ENCODE measurements around the gene HMGCLL1. TPM values are rescaled to one million over a fixed set of nuclear protein-coding genes. Genes with fewer than 3 reads are reported as not detected.

HMGCLL1 gene
- total RNA-seq, 1 experiment from 2014 or later, result 0.11 TPM

DNA sequence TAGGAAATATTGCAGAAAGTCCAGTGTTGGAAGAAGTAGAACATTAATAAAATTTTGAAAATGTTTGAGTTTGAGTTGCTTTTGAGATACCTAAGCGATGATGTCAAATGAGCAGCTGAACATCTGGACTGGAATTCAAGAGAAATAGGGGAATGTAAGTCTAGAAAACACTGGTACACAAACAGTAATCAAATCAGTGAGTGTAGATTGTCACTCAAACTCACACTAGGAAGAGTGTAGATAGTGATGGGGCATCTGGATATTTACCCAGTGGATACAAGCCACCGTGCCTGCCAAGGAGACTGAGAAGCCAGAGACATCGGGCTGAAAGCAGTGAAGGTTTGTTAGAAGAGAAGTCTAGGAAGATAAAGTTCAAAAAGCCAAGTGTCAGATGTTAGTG is 2.2 kb downstream of the HMGCLL1 start:
- Mint-ChIP-seq H3K4me1 (peaks cover 12% of the 10 kb centered on the region; the same call in 1 of the 2 replicates), H3K36me3 (peaks cover 5% of the 10 kb centered on the region), H3K9me3 (peaks cover 14% of the 10 kb centered on the region), H3K27me3 (ENCODE audit: low read depth) (peaks cover 34% of the 10 kb centered on the region), H3K4me3 (no peak overlapping the region), H3K27ac (no peak overlapping the region)
- ChIA-PET POLR2A (no interaction called here), CTCF (no interaction called here)
- DNase-seq (ENCODE audit: low spot score), result no peak
- TF ChIP-seq TCF7 (CRISPR knock-in tag; IDR thresholded peaks at IDR 0.05; ENCODE audit: low read depth), result no peak
- no peak for TF ChIP-seq GTF2I (CRISPR knock-in tag; conservative IDR thresholded peaks at IDR 0.05)
- TF ChIP-seq, protein P1, sequence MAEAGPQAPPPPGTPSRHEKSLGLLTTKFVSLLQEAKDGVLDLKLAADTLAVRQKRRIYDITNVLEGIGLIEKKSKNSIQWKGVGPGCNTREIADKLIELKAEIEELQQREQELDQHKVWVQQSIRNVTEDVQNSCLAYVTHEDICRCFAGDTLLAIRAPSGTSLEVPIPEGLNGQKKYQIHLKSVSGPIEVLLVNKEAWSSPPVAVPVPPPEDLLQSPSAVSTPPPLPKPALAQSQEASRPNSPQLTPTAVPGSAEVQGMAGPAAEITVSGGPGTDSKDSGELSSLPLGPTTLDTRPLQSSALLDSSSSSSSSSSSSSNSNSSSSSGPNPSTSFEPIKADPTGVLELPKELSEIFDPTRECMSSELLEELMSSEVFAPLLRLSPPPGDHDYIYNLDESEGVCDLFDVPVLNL (CRISPR knock-in tag; IDR thresholded peaks at IDR 0.05; ENCODE audit: borderline replicate concordance, low read depth), result no peak
- no peak for TF ChIP-seq JUN (CRISPR knock-in tag; IDR thresholded peaks at IDR 0.05)
- no peak for ATAC-seq

DNA sequence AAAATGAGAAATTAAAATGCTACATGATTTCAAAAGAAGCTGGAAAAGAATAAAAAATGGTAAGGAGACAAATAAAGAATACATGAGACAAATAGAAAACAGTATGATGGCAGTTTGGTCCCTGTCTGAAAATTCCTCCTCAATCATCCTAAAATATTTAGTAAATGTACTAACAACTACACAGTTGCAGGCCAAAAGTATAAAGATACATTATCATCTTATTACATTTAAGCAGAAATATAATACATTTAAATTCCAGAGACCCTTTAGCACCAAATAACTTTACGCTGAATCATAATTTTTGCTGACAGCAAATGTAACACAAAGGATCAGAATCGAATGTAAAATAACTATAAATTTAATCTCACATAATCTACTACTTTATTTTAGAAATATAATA is 4.4 kb downstream of the HMGCLL1 start:
- DNase-seq (ENCODE audit: low spot score) (no peak), ATAC-seq (no peak)
- H3K4me3 Mint-ChIP-seq, result no peak overlapping the region
- H3K27ac Mint-ChIP-seq, result no peak overlapping the region
- ChIA-PET CTCF (no interaction called here), POLR2A (no interaction called here)
- peaks cover 14% of the 10 kb centered on the region for H3K9me3 Mint-ChIP-seq
- peaks cover 28% of the 10 kb centered on the region for H3K27me3 Mint-ChIP-seq (ENCODE audit: low read depth)
- no peak for TF ChIP-seq NFE2L1 (CRISPR knock-in tag; IDR thresholded peaks at IDR 0.05)
- TF ChIP-seq GRHL2 (CRISPR knock-in tag; IDR thresholded peaks at IDR 0.05; ENCODE audit: insufficient replicate concordance, severe bottlenecking), result no peak
- TF ChIP-seq NFYB (CRISPR knock-in tag; conservative IDR thresholded peaks at IDR 0.05; ENCODE audit: low read depth), result no peak
- no peak for TF ChIP-seq ZNF263 (CRISPR knock-in tag; IDR thresholded peaks at IDR 0.05; ENCODE audit: low read depth)
- TF ChIP-seq, protein P2, sequence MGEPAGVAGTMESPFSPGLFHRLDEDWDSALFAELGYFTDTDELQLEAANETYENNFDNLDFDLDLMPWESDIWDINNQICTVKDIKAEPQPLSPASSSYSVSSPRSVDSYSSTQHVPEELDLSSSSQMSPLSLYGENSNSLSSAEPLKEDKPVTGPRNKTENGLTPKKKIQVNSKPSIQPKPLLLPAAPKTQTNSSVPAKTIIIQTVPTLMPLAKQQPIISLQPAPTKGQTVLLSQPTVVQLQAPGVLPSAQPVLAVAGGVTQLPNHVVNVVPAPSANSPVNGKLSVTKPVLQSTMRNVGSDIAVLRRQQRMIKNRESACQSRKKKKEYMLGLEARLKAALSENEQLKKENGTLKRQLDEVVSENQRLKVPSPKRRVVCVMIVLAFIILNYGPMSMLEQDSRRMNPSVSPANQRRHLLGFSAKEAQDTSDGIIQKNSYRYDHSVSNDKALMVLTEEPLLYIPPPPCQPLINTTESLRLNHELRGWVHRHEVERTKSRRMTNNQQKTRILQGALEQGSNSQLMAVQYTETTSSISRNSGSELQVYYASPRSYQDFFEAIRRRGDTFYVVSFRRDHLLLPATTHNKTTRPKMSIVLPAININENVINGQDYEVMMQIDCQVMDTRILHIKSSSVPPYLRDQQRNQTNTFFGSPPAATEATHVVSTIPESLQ (CRISPR knock-in tag; IDR thresholded peaks at IDR 0.05), result no peak
- TF ChIP-seq ZNF423 (CRISPR knock-in tag; IDR thresholded peaks at IDR 0.05), result no peak
- TF ChIP-seq RORB (CRISPR knock-in tag; IDR thresholded peaks at IDR 0.05), result no peak
- TF ChIP-seq TCF7 (CRISPR knock-in tag; IDR thresholded peaks at IDR 0.05; ENCODE audit: low read depth), result no peak
- TF ChIP-seq, protein P3, sequence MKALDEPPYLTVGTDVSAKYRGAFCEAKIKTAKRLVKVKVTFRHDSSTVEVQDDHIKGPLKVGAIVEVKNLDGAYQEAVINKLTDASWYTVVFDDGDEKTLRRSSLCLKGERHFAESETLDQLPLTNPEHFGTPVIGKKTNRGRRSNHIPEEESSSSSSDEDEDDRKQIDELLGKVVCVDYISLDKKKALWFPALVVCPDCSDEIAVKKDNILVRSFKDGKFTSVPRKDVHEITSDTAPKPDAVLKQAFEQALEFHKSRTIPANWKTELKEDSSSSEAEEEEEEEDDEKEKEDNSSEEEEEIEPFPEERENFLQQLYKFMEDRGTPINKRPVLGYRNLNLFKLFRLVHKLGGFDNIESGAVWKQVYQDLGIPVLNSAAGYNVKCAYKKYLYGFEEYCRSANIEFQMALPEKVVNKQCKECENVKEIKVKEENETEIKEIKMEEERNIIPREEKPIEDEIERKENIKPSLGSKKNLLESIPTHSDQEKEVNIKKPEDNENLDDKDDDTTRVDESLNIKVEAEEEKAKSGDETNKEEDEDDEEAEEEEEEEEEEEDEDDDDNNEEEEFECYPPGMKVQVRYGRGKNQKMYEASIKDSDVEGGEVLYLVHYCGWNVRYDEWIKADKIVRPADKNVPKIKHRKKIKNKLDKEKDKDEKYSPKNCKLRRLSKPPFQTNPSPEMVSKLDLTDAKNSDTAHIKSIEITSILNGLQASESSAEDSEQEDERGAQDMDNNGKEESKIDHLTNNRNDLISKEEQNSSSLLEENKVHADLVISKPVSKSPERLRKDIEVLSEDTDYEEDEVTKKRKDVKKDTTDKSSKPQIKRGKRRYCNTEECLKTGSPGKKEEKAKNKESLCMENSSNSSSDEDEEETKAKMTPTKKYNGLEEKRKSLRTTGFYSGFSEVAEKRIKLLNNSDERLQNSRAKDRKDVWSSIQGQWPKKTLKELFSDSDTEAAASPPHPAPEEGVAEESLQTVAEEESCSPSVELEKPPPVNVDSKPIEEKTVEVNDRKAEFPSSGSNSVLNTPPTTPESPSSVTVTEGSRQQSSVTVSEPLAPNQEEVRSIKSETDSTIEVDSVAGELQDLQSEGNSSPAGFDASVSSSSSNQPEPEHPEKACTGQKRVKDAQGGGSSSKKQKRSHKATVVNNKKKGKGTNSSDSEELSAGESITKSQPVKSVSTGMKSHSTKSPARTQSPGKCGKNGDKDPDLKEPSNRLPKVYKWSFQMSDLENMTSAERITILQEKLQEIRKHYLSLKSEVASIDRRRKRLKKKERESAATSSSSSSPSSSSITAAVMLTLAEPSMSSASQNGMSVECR (CRISPR knock-in tag; IDR thresholded peaks at IDR 0.05; ENCODE audit: borderline replicate concordance), result no peak
- H3K4me1 Mint-ChIP-seq, result peaks cover 9% of the 10 kb centered on the region; the same call in 1 of the 2 replicates
- H3K36me3 Mint-ChIP-seq, result peaks cover 5% of the 10 kb centered on the region

DNA sequence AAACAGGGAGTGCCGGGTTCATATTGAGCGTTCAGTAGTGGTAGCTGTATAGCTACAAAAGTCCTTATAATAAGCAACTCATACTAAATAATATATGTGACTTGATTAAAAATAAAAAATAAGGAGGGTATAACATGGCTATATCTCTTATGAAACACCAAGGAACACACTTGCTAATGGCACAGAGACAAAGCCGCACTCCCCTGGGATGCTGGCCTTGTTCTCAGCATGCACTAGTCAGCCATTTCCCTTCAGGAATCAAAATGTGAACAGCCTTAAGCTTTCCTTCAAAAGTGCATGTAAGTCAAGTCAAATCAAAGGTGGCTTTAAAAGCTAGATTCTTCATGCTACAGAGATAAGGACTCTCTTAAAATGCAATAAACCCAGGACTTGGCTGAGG is 9.4 kb downstream of the HMGCLL1 start:
- DNase-seq (ENCODE audit: low spot score), result no peak
- no peak overlapping the region for H3K27ac Mint-ChIP-seq
- H3K27me3 Mint-ChIP-seq (ENCODE audit: low read depth), result no peaks in the 10 kb centered on the region
- no peak overlapping the region for H3K4me3 Mint-ChIP-seq
- ATAC-seq, result no peak
- peaks cover 5% of the 10 kb centered on the region for H3K36me3 Mint-ChIP-seq
- ChIA-PET POLR2A (no interaction called here), CTCF (no interaction called here)
- H3K4me1 Mint-ChIP-seq, result peaks cover 6% of the 10 kb centered on the region
- peaks cover 14% of the 10 kb centered on the region for H3K9me3 Mint-ChIP-seq
- TF ChIP-seq GRHL2 (CRISPR knock-in tag; IDR thresholded peaks at IDR 0.05; ENCODE audit: insufficient replicate concordance, severe bottlenecking) (no peak), ZNF416 (CRISPR knock-in tag; IDR thresholded peaks at IDR 0.05) (no peak), ESRRA (CRISPR knock-in tag; IDR thresholded peaks at IDR 0.05; ENCODE audit: borderline replicate concordance) (no peak), ZNF263 (CRISPR knock-in tag; IDR thresholded peaks at IDR 0.05; ENCODE audit: low read depth) (no peak), GABPB1 (CRISPR knock-in tag; IDR thresholded peaks at IDR 0.05) (no peak), ELF4 (CRISPR knock-in tag; IDR thresholded peaks at IDR 0.05; ENCODE audit: low read depth) (no peak), TEAD1 (CRISPR knock-in tag; IDR thresholded peaks at IDR 0.05) (no peak), NR3C1 (CRISPR knock-in tag; conservative IDR thresholded peaks at IDR 0.05; ENCODE audit: low read depth) (no peak), NFYB (CRISPR knock-in tag; conservative IDR thresholded peaks at IDR 0.05; ENCODE audit: low read depth) (no peak), CBFB (CRISPR knock-in tag; IDR thresholded peaks at IDR 0.05; ENCODE audit: low read depth) (no peak)
- TF ChIP-seq, protein P4, sequence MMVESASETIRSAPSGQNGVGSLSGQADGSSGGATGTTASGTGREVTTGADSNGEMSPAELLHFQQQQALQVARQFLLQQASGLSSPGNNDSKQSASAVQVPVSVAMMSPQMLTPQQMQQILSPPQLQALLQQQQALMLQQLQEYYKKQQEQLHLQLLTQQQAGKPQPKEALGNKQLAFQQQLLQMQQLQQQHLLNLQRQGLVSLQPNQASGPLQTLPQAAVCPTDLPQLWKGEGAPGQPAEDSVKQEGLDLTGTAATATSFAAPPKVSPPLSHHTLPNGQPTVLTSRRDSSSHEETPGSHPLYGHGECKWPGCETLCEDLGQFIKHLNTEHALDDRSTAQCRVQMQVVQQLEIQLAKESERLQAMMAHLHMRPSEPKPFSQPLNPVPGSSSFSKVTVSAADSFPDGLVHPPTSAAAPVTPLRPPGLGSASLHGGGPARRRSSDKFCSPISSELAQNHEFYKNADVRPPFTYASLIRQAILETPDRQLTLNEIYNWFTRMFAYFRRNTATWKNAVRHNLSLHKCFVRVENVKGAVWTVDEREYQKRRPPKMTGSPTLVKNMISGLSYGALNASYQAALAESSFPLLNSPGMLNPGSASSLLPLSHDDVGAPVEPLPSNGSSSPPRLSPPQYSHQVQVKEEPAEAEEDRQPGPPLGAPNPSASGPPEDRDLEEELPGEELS (CRISPR knock-in tag; IDR thresholded peaks at IDR 0.05), result no peak
- TF ChIP-seq, protein P5, sequence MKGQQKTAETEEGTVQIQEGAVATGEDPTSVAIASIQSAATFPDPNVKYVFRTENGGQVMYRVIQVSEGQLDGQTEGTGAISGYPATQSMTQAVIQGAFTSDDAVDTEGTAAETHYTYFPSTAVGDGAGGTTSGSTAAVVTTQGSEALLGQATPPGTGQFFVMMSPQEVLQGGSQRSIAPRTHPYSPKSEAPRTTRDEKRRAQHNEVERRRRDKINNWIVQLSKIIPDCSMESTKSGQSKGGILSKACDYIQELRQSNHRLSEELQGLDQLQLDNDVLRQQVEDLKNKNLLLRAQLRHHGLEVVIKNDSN (CRISPR knock-in tag; IDR thresholded peaks at IDR 0.05), result no peak

Data from WTC11 (cell line).